Thyroid gland (tissue), 4 donors: ENCODE measurements around the gene MAP2K2.
"Not testable (repeated sequence)": the region's sequence is repeated elsewhere in the genome, so short reads cannot be mapped to it uniquely, and the experiment has no call there.

ENCODE experiments used
- CTCF ChIP-seq, 6 experiments: fragments of 200-600 bp in 3 of 6; fragments of 450-650 bp in 3 of 6; sonication (generic) in 3 of 6; IDR thresholded peaks; one replicate each; pipeline ENCODE4 v1.5.1; 2016 to 2019; ENCODE audit warnings: antibody characterized with exemption in 6 of 6, mild to moderate bottlenecking in 2 of 6, inconsistent platforms in 1 of 6, moderate library complexity in 1 of 6
- POLR2A ChIP-seq, 2 donors: fragments of 450-650 bp; IDR thresholded peaks; one replicate each; pipeline ENCODE4 v1.6.1; 2017; ENCODE audit warnings: antibody characterized with exemption in 2 of 2, mild to moderate bottlenecking in 2 of 2, moderate library complexity in 1 of 2

- not testable (repeated sequence) for TF ChIP-seq CTCF, POLR2A (IDR thresholded peaks at IDR 0.05)
Measured at GRCh38 chr19:4135386-4135785, 11.5 kb upstream of the MAP2K2 start.
